ENCODE results near the gene EML4.

GRCh38 chr2:42135381-42136312 lies 33.5 kb upstream of the EML4 start:
- TF ChIP-seq EZH2 (IDR thresholded peaks at IDR 0.05; ENCODE audit: low read length, unreplicated experiment) (no peak), CTCF (conservative IDR thresholded peaks at IDR 0.05; ENCODE audit: low read depth, low read length) (no peak)
